ENCODE measurements around the gene POLE2. TPM values are rescaled to one million over a fixed set of nuclear protein-coding genes. Genes with fewer than 3 reads are reported as not detected.

The POLE2 gene
- total RNA-seq, 1 experiment from 2014 or later, result 38.6 TPM

GRCh38 chr14:49636866-49637265, 51.1 kb downstream of the POLE2 start:
- H3K27me3 ChIP-seq (ENCODE audit: low read length), result no peaks in the 10 kb centered on the region
- intact Hi-C loops (cut with micrococcal nuclease), result no loop called here
- H3F3A ChIP-seq (ENCODE audit: low read length, unreplicated experiment), result no peaks in the 10 kb centered on the region
- H3K27ac ChIP-seq (ENCODE audit: low read length), result no peak overlapping the region
- H3K36me3 ChIP-seq (ENCODE audit: low read depth, low read length), result peaks cover 23% of the 10 kb centered on the region
- DNase-seq (no peak), ATAC-seq (no peak)
- POLR2A ChIA-PET (ENCODE audit: unreplicated experiment), result no interaction called here
- peaks cover 8% of the 10 kb centered on the region for H4K20me1 ChIP-seq (ENCODE audit: low read length)
- peak overlapping the region; percentile 81; the same call in 1 of the 2 replicates for H3K4me2 ChIP-seq (ENCODE audit: low read length)
- peaks cover 31% of the 10 kb centered on the region for H3K4me1 ChIP-seq (ENCODE audit: insufficient read depth, low read length)
- TF ChIP-seq EZH2 (IDR thresholded peaks at IDR 0.05; ENCODE audit: low read length, unreplicated experiment) (no peak), EZH2phosphoT487 (IDR thresholded peaks at IDR 0.05; ENCODE audit: borderline replicate concordance, low read length) (no peak), CTCF (conservative IDR thresholded peaks at IDR 0.05; ENCODE audit: low read depth, low read length) (no peak)
- H3K9ac ChIP-seq (ENCODE audit: low read length), result no peak overlapping the region
- no peaks in the 10 kb centered on the region for H3K9me2 ChIP-seq (replicated peaks; ENCODE audit: low read length)
- BruUV-seq (replicated peaks), result no TSS peak
- CTCF ChIA-PET, result no interaction called here
- no peaks in the 10 kb centered on the region for H3K9me3 ChIP-seq (ENCODE audit: low read length)
- peaks cover 92% of the 10 kb centered on the region for H3K79me2 ChIP-seq (ENCODE audit: low read length)
- no peak overlapping the region for H3K4me3 ChIP-seq (ENCODE audit: low read length)
- H2AFZ ChIP-seq (ENCODE audit: low read length), result no peak overlapping the region

- TSS peak; percentile 20 for BruUV-seq (replicated peaks)
- H3K36me3 ChIP-seq (ENCODE audit: low read depth, low read length), result peaks cover 20% of the 10 kb centered on the region
- H4K20me1 ChIP-seq (ENCODE audit: low read length), result peaks cover 14% of the 10 kb centered on the region
- no peaks in the 10 kb centered on the region for H3K27me3 ChIP-seq (ENCODE audit: low read length)
- peak within 1 kb of the TSS; percentile 71 for H3K4me3 ChIP-seq (ENCODE audit: low read length)
- CTCF ChIA-PET, result interaction anchor here (0.6 to 1.5 kb wide), 10 partner anchors 11 to 227 kb away, joined by 3 to 21 read pairs (median 5); partner anchors contain the start of genes KLHDC2, MGAT2, NEMF and RPL36AL
- H3K4me1 ChIP-seq (ENCODE audit: insufficient read depth, low read length), result peaks cover 28% of the 10 kb centered on the region
- intact Hi-C loops (cut with micrococcal nuclease), result loop anchor here (1.0 to 2.0 kb wide), 5 partner anchors 58 to 218 kb away; partner anchors contain the start of genes KLHDC1 and NEMF
- DNase-seq (peak; percentile 74), ATAC-seq (peak; percentile 37)
- H3K9ac ChIP-seq (ENCODE audit: low read length), result peak within 1 kb of the TSS; percentile 99
- H3K9me2 ChIP-seq (replicated peaks; ENCODE audit: low read length), result no peaks in the 10 kb centered on the region
- no peaks in the 10 kb centered on the region for H3K9me3 ChIP-seq (ENCODE audit: low read length)
- peak within 1 kb of the TSS; percentile 88 for H3K27ac ChIP-seq (ENCODE audit: low read length)
- peaks cover 95% of the 10 kb centered on the region for H3K79me2 ChIP-seq (ENCODE audit: low read length)
- H3F3A ChIP-seq (ENCODE audit: low read length, unreplicated experiment), result no peaks in the 10 kb centered on the region
- TF ChIP-seq CTCF (conservative IDR thresholded peaks at IDR 0.05; ENCODE audit: low read depth, low read length) (peak; percentile 2; the same call in 1 of the 2 replicates), EZH2phosphoT487 (IDR thresholded peaks at IDR 0.05; ENCODE audit: borderline replicate concordance, low read length) (no peak), EZH2 (IDR thresholded peaks at IDR 0.05; ENCODE audit: low read length, unreplicated experiment) (no peak)
- H3K4me2 ChIP-seq (ENCODE audit: low read length), result peak within 1 kb of the TSS; percentile 81
- H2AFZ ChIP-seq (ENCODE audit: low read length), result peak within 1 kb of the TSS; percentile 91
- POLR2A ChIA-PET (ENCODE audit: unreplicated experiment), result interaction anchor here (0.6 to 1.6 kb wide), 6 partner anchors 10 to 136 kb away, joined by 3 to 25 read pairs (median 12); partner anchors contain the start of genes KLHDC2, MGAT2, RPL36AL and RPS29
These were observed 53.3 kb downstream of the POLE2 start, which contains the start of gene DNAAF2 for GRCh38 chr14:49634547-49635334. TSS of gene DNAAF2 (minus strand) at chr14:49635244. CDS start at chr14:49635149, 95 bp downstream.

All from PC-3 (cell line).